A673 (cell line): ENCODE measurements around the gene INSR. TPM values are rescaled to one million over a fixed set of nuclear protein-coding genes. Genes with fewer than 3 reads are reported as not detected.
A peak's percentile ranks its signal among the peaks of the same experiment; 100 is the strongest.

Source experiments
- BruUV-seq: library from RNA; stranded (reverse); fragments of 400-500 nt; replicated peaks from 2 replicates; lab custom pipeline; 2021; lab: Mats Ljungman, UMichigan
- CTCF ChIA-PET: fragments of 300-600 bp; sonication (Branson Sonifier 250); formaldehyde crosslinking; loops from one replicate; lab custom pipeline; 2022; ENCODE audit warnings: antibody characterized with exemption; lab: Charles Lee
- POLR2A ChIA-PET: fragments of 300-600 bp; sonication (Branson Sonifier 250); formaldehyde crosslinking; loops from one replicate; lab custom pipeline; 2022; ENCODE audit warnings: antibody characterized with exemption; ENCODE audit not compliant: low non-redundant PET; lab: Charles Lee
- DNase-seq: peaks from one replicate; pipeline ENCODE4 v3.0.0-alpha.2; 2015; ENCODE audit warnings: low spot score
- H3K27ac ChIP-seq: fragments of 200-600 bp; sonication (generic); 2 replicates; pipeline ENCODE4 v1.5.1; 2016; ENCODE audit warnings: mixed run types, low read depth, mild to moderate bottlenecking, mixed read lengths, antibody characterized with exemption, low read length; ENCODE audit not compliant: poor library complexity, severe bottlenecking
- H3K27me3 ChIP-seq: fragments of 200-600 bp; sonication (generic); replicated peaks from 2 replicates; pipeline ENCODE4 v1.6.1; 2017; ENCODE audit warnings: mixed run types, low read depth, mild to moderate bottlenecking, mixed read lengths, antibody characterized with exemption, low read length; ENCODE audit not compliant: insufficient read depth, poor library complexity
- H3K36me3 ChIP-seq: fragments of 200-600 bp; sonication (generic); 2 replicates; pipeline ENCODE4 v1.6.1; 2016; ENCODE audit warnings: mixed run types, mild to moderate bottlenecking, mixed read lengths, antibody characterized with exemption, low read length; ENCODE audit not compliant: insufficient read depth, poor library complexity, severe bottlenecking
- H3K4me1 ChIP-seq: fragments of 200-600 bp; sonication (generic); 2 replicates; pipeline ENCODE4 v1.6.1; 2017; ENCODE audit warnings: mixed run types, mild to moderate bottlenecking, mixed read lengths, antibody characterized with exemption, low read length; ENCODE audit not compliant: insufficient read depth, poor library complexity, severe bottlenecking
- H3K4me3 ChIP-seq: fragments of 200-600 bp; sonication (generic); 2 replicates; pipeline ENCODE4 v1.5.1; 2016; ENCODE audit warnings: low read depth, mixed run types, mild to moderate bottlenecking, mixed read lengths, low read length; ENCODE audit not compliant: poor library complexity, severe bottlenecking
- H3K9me3 ChIP-seq: fragments of 200-600 bp; sonication (generic); 2 replicates; pipeline ENCODE4 v1.6.1; 2016; ENCODE audit warnings: mixed run types, low read depth, mild to moderate bottlenecking, mixed read lengths, antibody characterized with exemption, low read length; ENCODE audit not compliant: poor library complexity, severe bottlenecking
- CTCF ChIP-seq: fragments of 300-800, 200-600 bp; sonication (generic); conservative IDR thresholded peaks from 2 replicates; pipeline ENCODE4 v1.5.1; 2017; ENCODE audit warnings: low read depth, mild to moderate bottlenecking, antibody characterized with exemption, low read length, moderate library complexity, mixed read lengths
- EZH2 ChIP-seq: fragments of 200-600 bp; sonication (generic); IDR thresholded peaks from 2 replicates; pipeline ENCODE4 v1.6.1; 2017; ENCODE audit warnings: borderline replicate concordance, low read depth, mild to moderate bottlenecking, mixed read lengths, antibody characterized with exemption, low read length; ENCODE audit not compliant: poor library complexity, severe bottlenecking
- intact Hi-C: fragments of 100-400 bp; cut with micrococcal nuclease; formaldehyde crosslinking; loops from one replicate; pipeline ENCODE4 v1.10.0; 2022; ENCODE audit not compliant: unreplicated experiment
- total RNA-seq: library from RNA; stranded (reverse); gene quantifications from 2 replicates; pipeline ENCODE4 v1.2.3, GENCODE V29; 2021

The INSR gene
- total RNA-seq, 1 experiment from 2014 or later: 12.9 TPM

GRCh38 chr19:7258840-7259395 lies 35.3 kb downstream of the INSR start:
- no peak for TF ChIP-seq EZH2
- TF ChIP-seq CTCF: no peak
- BruUV-seq: no TSS peak
- ChIA-PET CTCF (no interaction called here), POLR2A (no interaction called here)
- intact Hi-C loops: no loop called here
- DNase-seq: no peak
- H3K4me1 ChIP-seq: no peaks in the 10 kb centered on the region
- no peak overlapping the region for H3K4me3 ChIP-seq
- H3K9me3 ChIP-seq: no peaks in the 10 kb centered on the region
- H3K27ac ChIP-seq: no peak overlapping the region
- no peaks in the 10 kb centered on the region for H3K27me3 ChIP-seq
- no peaks in the 10 kb centered on the region for H3K36me3 ChIP-seq

GRCh38 chr19:7258041-7258839 lies 36.0 kb downstream of the INSR start:
- POLR2A ChIA-PET: no interaction called here
- Histone ChIP-seq H3K4me3 (no peak overlapping the region), H3K27ac (no peak overlapping the region), H3K4me1 (no peaks in the 10 kb centered on the region), H3K27me3 (no peaks in the 10 kb centered on the region), H3K9me3 (no peaks in the 10 kb centered on the region), H3K36me3 (no peaks in the 10 kb centered on the region)
- BruUV-seq: no TSS peak
- intact Hi-C loops: no loop called here
- no peak for TF ChIP-seq CTCF
- no peak for TF ChIP-seq EZH2
- no peak for DNase-seq
- CTCF ChIA-PET: no interaction called here

- Histone ChIP-seq H3K27me3 (no peaks in the 10 kb centered on the region), H3K4me1 (no peaks in the 10 kb centered on the region), H3K36me3 (no peaks in the 10 kb centered on the region), H3K4me3 (no peak overlapping the region), H3K27ac (no peak overlapping the region), H3K9me3 (no peaks in the 10 kb centered on the region)
- POLR2A ChIA-PET: no interaction called here
- TF ChIP-seq CTCF: no peak
- no peak for TF ChIP-seq EZH2
- no TSS peak for BruUV-seq
- peak; percentile 29 for DNase-seq
- CTCF ChIA-PET: interaction anchor here (0.6 kb wide), 1 partner anchor 66 kb away, joined by 3 read pairs; no protein-coding TSS in a partner anchor
- intact Hi-C loops: no loop called here
These were observed 36.8 kb downstream of the INSR start for GRCh38 chr19:7257148-7258040.
